Muscle layer of duodenum (tissue), 2 donors: ENCODE results near the gene TSPAN14.
"Not testable (repeated sequence)": the region's sequence is repeated elsewhere in the genome, so short reads cannot be mapped to it uniquely, and the experiment has no call there.

Experiments
- H3K27ac ChIP-seq: one replicate; pipeline ENCODE4 v1.7.0; 2013; ENCODE audit warnings: mild to moderate bottlenecking, low read length
- H3K27me3 ChIP-seq: one replicate; pipeline ENCODE4 v1.7.0; 2013; ENCODE audit warnings: low read depth, mild to moderate bottlenecking, control low read depth, low read length
- H3K36me3 ChIP-seq, 2 donors: one replicate each; pipeline ENCODE4 v1.7.0; 2013; ENCODE audit warnings: low read length in 2 of 2, control low read depth in 1 of 2, mild to moderate bottlenecking in 1 of 2; ENCODE audit not compliant: insufficient read depth in 2 of 2, control insufficient read depth in 1 of 2
- H3K4me1 ChIP-seq, 2 donors: one replicate each; pipeline ENCODE4 v1.7.0; 2013; ENCODE audit warnings: low read length in 2 of 2, mild to moderate bottlenecking in 2 of 2, control low read depth in 1 of 2, moderate library complexity in 1 of 2; ENCODE audit not compliant: insufficient read depth in 2 of 2, control insufficient read depth in 1 of 2
- H3K4me3 ChIP-seq, 2 donors: one replicate each; pipeline ENCODE4 v1.7.0; 2013; ENCODE audit warnings: low read length in 2 of 2, low read depth in 1 of 2, mild to moderate bottlenecking in 1 of 2
- H3K9me3 ChIP-seq, 2 donors: one replicate each; pipeline ENCODE4 v1.7.0; 2013; ENCODE audit warnings: low read length in 2 of 2, control low read depth in 1 of 2, mild to moderate bottlenecking in 1 of 2; ENCODE audit not compliant: control insufficient read depth in 1 of 2
- donor health status: healthy.

Gene TSPAN14

DNA sequence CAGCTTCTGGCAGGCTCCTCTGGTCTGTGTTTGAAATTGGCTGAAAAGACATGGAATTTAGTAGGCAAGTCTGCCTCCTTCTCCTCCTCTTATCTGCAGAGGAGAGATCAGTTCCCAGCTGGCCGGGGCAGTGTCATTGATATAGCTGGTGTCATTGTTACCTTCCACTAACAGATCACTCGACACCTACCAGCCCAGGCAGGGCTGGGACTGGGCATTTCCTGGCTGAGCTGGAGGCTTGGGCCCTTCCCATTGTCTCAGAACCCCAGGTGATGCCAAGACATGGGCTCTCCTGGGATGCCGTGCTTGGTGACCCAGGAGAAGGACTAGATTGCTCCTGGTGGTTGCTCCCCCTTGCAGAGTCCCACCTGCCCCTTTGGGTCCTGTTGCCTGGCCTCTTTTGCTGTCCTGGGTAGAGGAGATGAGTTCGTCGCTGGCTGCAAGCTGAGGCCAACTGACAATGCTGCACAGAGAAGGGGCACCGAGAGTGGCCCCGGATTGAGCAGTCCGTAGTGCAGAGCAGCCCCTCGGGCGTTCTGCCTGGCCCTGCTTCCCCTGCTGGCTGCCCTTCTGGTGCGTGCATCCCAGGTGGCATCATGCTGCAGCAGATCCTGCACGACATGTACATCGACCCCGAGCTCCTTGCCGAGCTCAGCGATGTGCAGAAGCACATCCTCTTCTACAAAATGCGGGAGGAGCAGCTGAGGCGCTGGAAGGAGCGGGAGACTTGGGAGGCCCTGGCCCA lies 83.8 kb downstream of the TSPAN14 start, which contains the start of gene SH2D4B:
Gene SH2D4B, plus strand, starts transcription at position 167 of the 745 bp plus-strand sequence. Its CDS starts 430 bp downstream, at position 597.
- H3K4me1 ChIP-seq = peaks cover 0 to 4% of the 10 kb centered on the region in 2 donors
- H3K27me3 ChIP-seq = no peaks in the 10 kb centered on the region
- H3K36me3 ChIP-seq = no peaks in the 10 kb centered on the region
- no peak within 1 kb of the TSS for H3K4me3 ChIP-seq
- H3K27ac ChIP-seq = no peak within 1 kb of the TSS
- H3K9me3 ChIP-seq = no peaks in the 10 kb centered on the region

DNA sequence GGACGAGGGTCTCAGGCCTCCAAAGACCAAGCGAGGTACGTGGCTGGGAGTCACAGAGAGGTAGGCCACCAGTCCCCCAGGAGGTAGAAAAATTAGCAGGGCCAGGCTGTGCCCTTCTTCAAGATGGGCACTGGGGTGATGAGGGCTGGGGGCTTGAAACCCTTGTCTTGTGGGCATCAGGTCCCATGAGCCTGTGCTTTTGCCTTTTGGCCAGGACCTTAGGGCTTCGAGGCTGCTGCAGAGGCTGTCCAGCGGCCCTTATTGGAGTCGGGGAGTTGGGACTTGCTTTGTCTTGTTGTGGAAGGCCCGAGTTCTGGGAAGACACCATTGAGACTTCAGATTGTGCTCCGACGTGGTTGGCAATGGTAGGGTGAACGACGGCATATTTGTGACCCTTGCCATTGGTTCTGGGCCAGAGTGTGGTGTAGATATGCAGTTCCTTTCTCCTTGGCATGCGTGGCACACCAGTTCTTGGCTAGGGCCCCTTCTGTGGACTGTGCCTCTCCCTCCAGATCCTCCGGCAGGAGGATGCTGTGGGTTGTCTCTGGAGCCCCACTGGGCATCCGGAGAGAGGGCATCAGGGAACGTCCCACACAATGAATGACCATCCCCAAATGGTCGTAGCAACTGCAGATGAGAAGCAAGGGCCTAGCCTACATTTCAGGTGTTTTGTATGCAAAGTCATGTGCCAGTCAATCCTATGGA lies 84.5 kb downstream of the TSPAN14 start:
- Histone ChIP-seq H3K4me1 (peaks cover 0 to 4% of the 10 kb centered on the region in 2 donors), H3K36me3 (no peaks in the 10 kb centered on the region), H3K27ac (no peak overlapping the region), H3K9me3 (no peaks in the 10 kb centered on the region), H3K4me3 (no peak overlapping the region), H3K27me3 (no peaks in the 10 kb centered on the region)

DNA sequence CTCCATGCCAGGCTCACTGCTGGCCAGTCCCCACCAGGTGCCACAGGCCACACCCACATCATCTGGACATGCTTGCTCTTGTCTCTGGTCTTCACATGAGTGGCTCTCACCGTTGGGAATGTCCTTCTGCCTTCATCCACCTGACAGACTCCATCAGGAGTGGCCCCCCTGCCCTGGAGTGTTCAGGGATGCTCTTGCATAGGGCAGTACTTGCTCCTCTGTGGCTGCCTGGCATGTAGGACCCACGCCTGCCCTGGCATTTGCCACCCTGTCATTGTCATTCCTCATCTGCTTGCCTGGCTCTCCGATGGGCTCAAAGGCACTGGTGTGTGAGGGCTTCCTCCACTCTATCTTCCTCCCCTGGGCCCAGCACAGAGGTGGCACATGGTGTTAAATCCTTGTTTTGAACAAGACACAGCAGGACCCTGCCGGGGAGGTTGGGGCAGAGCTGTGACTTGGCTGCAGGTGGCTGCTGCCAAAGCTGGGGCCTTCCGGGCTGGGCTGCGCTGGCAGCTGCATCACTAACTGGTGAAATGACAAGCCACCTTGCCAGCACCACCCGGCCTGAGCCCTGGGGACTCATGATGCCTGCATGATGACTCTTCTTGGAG lies 85.4 kb downstream of the TSPAN14 start:
- Histone ChIP-seq H3K4me3 (no peak overlapping the region), H3K4me1 (peaks cover 0 to 4% of the 10 kb centered on the region in 2 donors), H3K27me3 (no peaks in the 10 kb centered on the region), H3K36me3 (no peaks in the 10 kb centered on the region), H3K9me3 (no peaks in the 10 kb centered on the region), H3K27ac (no peak overlapping the region)

DNA sequence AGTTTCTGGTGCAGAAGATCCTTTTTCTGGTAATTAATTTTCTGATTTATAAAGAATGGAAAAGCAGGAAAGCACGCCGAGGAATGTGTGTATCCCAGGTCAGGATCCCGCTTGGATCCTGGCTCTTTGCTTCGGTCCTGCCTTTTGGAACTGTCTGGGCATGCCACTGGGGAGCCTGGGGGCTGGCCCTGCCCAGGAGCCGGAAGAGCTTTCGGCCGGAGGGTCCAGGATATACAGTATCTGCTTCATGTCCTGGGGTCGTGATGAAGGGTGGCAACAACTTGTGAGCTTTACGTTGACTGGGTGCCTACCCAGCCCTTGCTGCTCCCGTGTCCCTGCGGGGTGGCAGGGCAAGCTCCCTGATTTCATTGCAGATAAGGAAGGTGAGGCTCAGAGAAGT lies 86.0 kb downstream of the TSPAN14 start:
- no peak overlapping the region for H3K27ac ChIP-seq
- no peaks in the 10 kb centered on the region for H3K27me3 ChIP-seq
- no peak overlapping the region for H3K4me3 ChIP-seq

DNA sequence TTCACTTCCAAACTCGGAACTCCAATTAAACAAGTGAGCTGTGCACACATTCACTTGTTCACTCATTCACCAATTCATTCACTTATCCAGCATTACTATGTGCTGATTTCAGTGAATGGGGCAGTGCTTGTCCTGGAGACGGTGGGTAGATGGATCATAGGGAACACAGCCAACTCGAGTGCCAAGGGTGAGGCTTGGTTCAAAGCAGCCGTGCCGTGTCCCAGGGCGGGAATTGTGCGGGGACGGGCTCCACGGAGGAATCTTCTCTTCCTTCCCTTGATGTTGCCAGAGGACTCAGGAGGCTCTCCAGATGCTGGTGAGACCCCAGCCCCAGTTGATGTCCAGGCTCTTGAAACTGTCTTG lies 86.5 kb downstream of the TSPAN14 start:
- Histone ChIP-seq H3K4me1 (peaks cover 0 to 4% of the 10 kb centered on the region in 2 donors), H3K36me3 (no peaks in the 10 kb centered on the region), H3K4me3 (no peak overlapping the region), H3K27ac (no peak overlapping the region), H3K9me3 (no peaks in the 10 kb centered on the region), H3K27me3 (no peaks in the 10 kb centered on the region)

More for the DNA sequence above, 86.0 kb downstream of the TSPAN14 start:
- peaks cover 0 to 4% of the 10 kb centered on the region in 2 donors for H3K4me1 ChIP-seq
- no peaks in the 10 kb centered on the region for H3K36me3 ChIP-seq
- H3K9me3 ChIP-seq = no peaks in the 10 kb centered on the region

DNA sequence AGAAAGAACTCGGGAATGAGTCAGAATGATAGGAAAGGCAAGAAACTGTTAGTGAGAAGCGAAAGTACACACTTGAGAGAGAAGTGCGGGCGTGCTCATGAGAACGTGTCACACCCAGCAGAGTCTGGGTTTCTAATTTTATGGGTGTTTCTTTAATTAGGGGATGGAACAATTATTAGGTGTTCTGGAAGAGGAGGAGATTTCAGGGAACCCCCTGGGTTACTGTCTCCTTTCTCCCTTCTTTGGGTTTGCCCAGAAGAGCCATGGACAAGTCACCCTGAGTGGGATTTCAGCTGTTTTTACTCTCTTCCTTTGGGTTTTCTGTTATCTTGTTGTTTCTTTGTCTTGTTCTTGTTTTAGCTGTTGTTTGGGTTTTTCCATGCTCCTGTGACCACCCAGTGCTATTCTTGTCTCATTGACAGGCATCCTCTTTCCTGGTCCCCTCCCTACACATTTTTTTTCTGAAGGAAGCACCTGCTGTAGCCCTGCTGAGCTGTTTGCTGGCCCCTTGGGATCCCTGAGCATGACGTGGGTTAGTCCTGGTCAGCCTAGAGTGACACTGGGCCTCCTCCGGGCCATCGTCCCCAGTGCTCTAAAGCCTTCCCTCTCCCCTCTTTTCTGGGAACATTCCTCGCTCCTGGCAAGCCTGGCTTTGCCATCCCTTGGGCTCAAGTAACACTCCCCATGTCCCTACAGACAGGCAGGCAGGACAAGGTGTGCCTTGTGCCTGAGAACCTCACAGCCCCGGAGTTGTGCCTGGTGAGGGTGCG lies 87.1 kb downstream of the TSPAN14 start:
- H3K4me3 ChIP-seq = no peak overlapping the region
- no peak overlapping the region for H3K27ac ChIP-seq
- peaks cover 0 to 3% of the 10 kb centered on the region in 2 donors for H3K4me1 ChIP-seq

DNA sequence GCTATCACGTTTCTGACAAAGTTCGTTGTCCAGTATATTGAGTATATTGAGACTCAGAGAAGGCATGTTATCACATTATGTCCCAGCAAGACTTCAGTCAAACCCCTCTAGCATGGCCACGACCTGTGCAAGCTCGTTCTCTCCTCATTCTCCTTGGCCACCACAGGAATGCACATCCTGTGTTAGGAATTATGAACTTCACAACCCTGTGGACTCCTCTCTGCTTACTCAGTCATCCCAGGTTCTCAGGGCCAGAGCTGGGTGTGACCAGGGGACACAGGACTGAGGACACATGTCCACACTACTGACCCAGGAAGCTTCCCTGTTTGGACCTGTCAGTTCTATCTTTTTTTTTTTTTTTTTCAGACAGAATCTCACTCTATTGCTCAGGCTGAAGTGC lies 87.9 kb downstream of the TSPAN14 start:
- Histone ChIP-seq H3K4me3 (no peak overlapping the region), H3K27ac (no peak overlapping the region), H3K4me1 (no peaks in the 10 kb centered on the region), H3K9me3 (no peaks in the 10 kb centered on the region), H3K27me3 (no peaks in the 10 kb centered on the region), H3K36me3 (no peaks in the 10 kb centered on the region)

More for the DNA sequence above, 87.1 kb downstream of the TSPAN14 start:
- no peaks in the 10 kb centered on the region for H3K9me3 ChIP-seq
- no peaks in the 10 kb centered on the region for H3K27me3 ChIP-seq
- H3K36me3 ChIP-seq = no peaks in the 10 kb centered on the region

DNA sequence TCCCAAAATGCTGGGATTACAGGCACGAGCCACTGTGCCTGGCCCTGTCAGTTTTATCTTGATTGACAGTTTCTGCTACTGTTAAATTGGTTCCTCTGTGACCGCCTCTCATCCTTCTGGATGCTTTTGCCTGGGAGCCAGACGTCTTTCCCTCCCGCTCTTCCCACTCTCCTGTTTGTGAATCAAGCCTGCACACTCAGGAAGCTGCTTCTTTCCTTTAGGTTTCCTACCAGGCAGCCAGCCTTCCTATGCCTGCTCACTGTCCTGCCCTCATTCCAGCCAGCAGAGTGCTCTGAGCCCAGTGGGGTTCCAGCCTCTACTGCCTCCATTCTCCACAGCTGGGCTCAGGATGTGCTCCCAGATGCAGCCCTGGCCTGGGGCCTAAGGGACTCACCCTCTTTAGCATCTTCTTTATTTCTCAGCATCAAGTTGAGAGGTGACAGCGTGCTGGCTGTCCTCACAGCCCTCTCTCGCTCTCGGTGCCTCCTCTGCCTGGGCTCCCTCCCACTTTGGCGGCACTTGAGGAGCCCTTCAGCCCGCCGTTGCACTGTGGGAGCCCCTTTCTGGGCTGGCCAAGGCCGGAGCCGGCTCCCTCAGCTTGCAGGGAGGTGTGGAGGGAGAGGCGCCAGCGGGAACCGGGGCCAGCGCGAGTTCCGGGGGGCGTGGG lies 88.7 kb downstream of the TSPAN14 start:
- Histone ChIP-seq H3K27ac (no peak overlapping the region), H3K36me3 (no peaks in the 10 kb centered on the region), H3K4me1 (no peaks in the 10 kb centered on the region)

DNA sequence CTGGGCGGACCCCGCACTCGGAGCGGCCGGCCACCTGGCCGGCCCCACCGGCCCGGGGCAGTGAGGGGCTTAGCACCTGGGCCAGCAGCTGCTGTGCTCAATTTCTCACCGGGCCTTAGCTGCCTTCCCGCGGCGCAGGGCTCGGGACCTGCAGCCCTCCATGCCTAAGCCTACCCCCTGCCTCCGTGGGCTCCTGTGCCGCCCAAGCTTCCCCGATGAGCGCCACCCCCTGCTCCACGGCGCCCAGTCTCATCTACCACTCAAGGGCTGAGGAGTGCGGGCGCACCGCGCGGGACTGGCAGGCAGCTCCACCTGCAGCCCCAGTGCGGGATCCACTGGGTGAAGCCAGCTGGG lies 89.2 kb downstream of the TSPAN14 start:
- H3K36me3 ChIP-seq, H3K4me1 ChIP-seq, H3K27me3 ChIP-seq, H3K9me3 ChIP-seq, H3K4me3 ChIP-seq, H3K27ac ChIP-seq: not testable (repeated sequence)

More for the DNA sequence above, 88.7 kb downstream of the TSPAN14 start:
- Histone ChIP-seq H3K4me3 (no peak overlapping the region), H3K9me3 (no peaks in the 10 kb centered on the region), H3K27me3 (no peaks in the 10 kb centered on the region)

DNA sequence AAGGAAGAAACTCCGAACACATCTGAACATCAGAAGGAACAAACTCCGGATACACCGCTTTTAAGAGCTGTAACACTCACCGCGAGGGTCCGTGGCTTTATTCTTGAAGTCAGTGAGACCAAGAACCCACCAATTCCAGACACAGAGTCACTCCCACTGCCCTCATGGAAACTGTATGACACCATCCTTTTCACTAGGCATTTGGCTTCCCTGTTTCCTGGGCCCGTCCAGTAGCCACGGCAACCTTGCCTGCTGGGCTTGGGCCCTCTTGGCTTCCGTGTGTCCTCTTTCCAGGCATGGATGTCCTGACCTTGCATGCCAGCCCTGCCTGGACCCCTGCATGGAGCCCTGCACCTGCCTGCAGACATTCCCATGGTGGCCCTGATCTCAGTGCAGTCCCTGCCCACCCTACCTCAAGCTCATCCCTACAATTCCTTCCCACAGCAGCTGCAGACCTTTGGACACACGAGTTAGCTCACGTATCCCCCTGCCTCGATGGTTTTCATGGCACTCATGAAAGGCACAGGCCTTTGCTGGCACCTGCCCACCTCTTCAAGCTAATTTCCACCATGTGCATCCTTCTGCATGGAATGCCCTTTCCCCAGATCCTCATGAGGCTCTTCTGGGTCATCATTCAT lies 90.3 kb downstream of the TSPAN14 start:
- Histone ChIP-seq H3K9me3 (no peaks in the 10 kb centered on the region), H3K36me3 (no peaks in the 10 kb centered on the region), H3K27ac (no peak overlapping the region), H3K27me3 (no peaks in the 10 kb centered on the region), H3K4me1 (no peaks in the 10 kb centered on the region), H3K4me3 (no peak overlapping the region)
